H1 (cell line): Measurements from ENCODE around the gene LRCH1. TPM values are rescaled to one million over a fixed set of nuclear protein-coding genes. Genes with fewer than 3 reads are reported as not detected.

ENCODE experiments used
- CTCF ChIA-PET: fragments of 300-600 bp; sonication (Branson Sonifier 250); formaldehyde crosslinking; loops from one replicate; lab custom pipeline; 2021; ENCODE audit not compliant: partially characterized antibody; lab: Charles Lee
- POLR2A ChIA-PET: fragments of 300-600 bp; sonication (Branson Sonifier 250); formaldehyde crosslinking; loops from one replicate; lab custom pipeline; 2021; ENCODE audit warnings: inconsistent platforms; ENCODE audit not compliant: partially characterized antibody; lab: Charles Lee
- DNase-seq, 2 experiments: peaks; one replicate each; pipeline versions ENCODE4 v3.0.0 to v3.0.0-alpha.2; 2010 to 2022; ENCODE audit warnings: low spot score in 2 of 2, low read depth in 1 of 2, mixed read lengths in 1 of 2
- FAIRE-seq: peaks from 2 replicates; lab custom pipeline; 2011; peaks lifted over from hg19 to GRCh38; lab: Jason Lieb, UNC
- H2AFZ ChIP-seq: 2 replicates; pipeline ENCODE4 v1.8.1; 2012; ENCODE audit warnings: low read length, inconsistent platforms
- H2AK5ac ChIP-seq: 2 replicates; pipeline ENCODE4 v1.6.1; 2013; ENCODE audit warnings: low read depth, low read length
- H2BK120ac ChIP-seq: replicated peaks from 2 replicates; pipeline ENCODE3; 2013; ENCODE audit warnings: low read depth, low read length, inconsistent platforms
- H2BK12ac ChIP-seq: 2 replicates; pipeline ENCODE4 v1.6.1; 2013; ENCODE audit warnings: low read depth, low read length
- H2BK15ac ChIP-seq: 2 replicates; pipeline ENCODE4 v1.6.1; 2013; ENCODE audit warnings: low read length
- H2BK20ac ChIP-seq: 2 replicates; pipeline ENCODE4 v1.6.1; 2013; ENCODE audit warnings: low read length
- H2BK5ac ChIP-seq: 2 replicates; pipeline ENCODE4 v1.6.1; 2013; ENCODE audit warnings: low read depth, low read length
- H3K14ac ChIP-seq: 2 replicates; pipeline ENCODE4 v1.6.1; 2013; ENCODE audit warnings: inconsistent platforms; ENCODE audit not compliant: insufficient read length
- H3K18ac ChIP-seq: 2 replicates; pipeline ENCODE4 v1.6.1; 2013; ENCODE audit warnings: low read length; ENCODE audit errors: extremely low read depth
- H3K23ac ChIP-seq: 2 replicates; pipeline ENCODE4 v1.6.1; 2013; ENCODE audit warnings: inconsistent platforms; ENCODE audit not compliant: insufficient read length
- H3K23me2 ChIP-seq: 2 replicates; pipeline ENCODE4 v1.6.1; 2013; ENCODE audit warnings: low read depth, low read length
- H3K27ac ChIP-seq: 2 replicates; pipeline ENCODE4 v1.6.1; 2011; ENCODE audit warnings: low read depth, low read length, inconsistent platforms
- H3K27me3 ChIP-seq, 4 experiments: replicated peaks in 1 of 4; 1 replicate in 1 of 4; 2 replicates in 3 of 4; pipeline versions ENCODE4 v1.6.1 to v1.8.1; 2011 to 2013; ENCODE audit warnings: low read length in 3 of 4, mild to moderate bottlenecking in 3 of 4, inconsistent platforms in 2 of 4, mixed read lengths in 2 of 4, moderate library complexity in 1 of 4; ENCODE audit not compliant: control insufficient read depth in 3 of 4, insufficient read depth in 3 of 4; ENCODE audit errors: extremely low read depth in 1 of 4
- H3K36me3 ChIP-seq, 4 experiments: 2 replicates each; pipeline versions ENCODE4 v1.6.1 to v1.8.1; 2011 to 2013; ENCODE audit warnings: mild to moderate bottlenecking in 4 of 4, low read length in 3 of 4, moderate library complexity in 2 of 4, control low read depth in 1 of 4, inconsistent platforms in 1 of 4; ENCODE audit not compliant: insufficient read depth in 4 of 4, control insufficient read depth in 2 of 4
- H3K4ac ChIP-seq: replicated peaks from 2 replicates; pipeline ENCODE3; 2013; ENCODE audit warnings: low read length, low read depth, mixed read lengths, inconsistent platforms; ENCODE audit not compliant: insufficient read length
- H3K4me1 ChIP-seq, 4 experiments: replicated peaks in 1 of 4; 1 replicate in 1 of 4; 2 replicates in 3 of 4; pipeline versions ENCODE4 v1.6.1 to v1.8.1; 2011 to 2013; ENCODE audit warnings: low read length in 3 of 4, inconsistent platforms in 2 of 4, mixed read lengths in 1 of 4; ENCODE audit not compliant: insufficient read depth in 4 of 4, control insufficient read depth in 3 of 4
- H3K4me2 ChIP-seq, 2 experiments: 2 replicates each; pipeline versions ENCODE4 v1.6.1 to v1.8.1; 2011 to 2013; ENCODE audit warnings: low read depth in 2 of 2, low read length in 2 of 2, control low read depth in 1 of 2, inconsistent platforms in 1 of 2, mild to moderate bottlenecking in 1 of 2; ENCODE audit not compliant: insufficient read depth in 1 of 2
- H3K4me3 ChIP-seq, 4 experiments: fragments of 200-600, 300-600 bp in 1 of 4; sonication (generic), shearing (Covaris generic), sonication (Bioruptor Twin) in 1 of 4; 2 replicates each; pipeline versions ENCODE4 v1.5.1 to v1.8.1; 2011 to 2016; ENCODE audit warnings: low read length in 4 of 4, low read depth in 3 of 4, control low read depth in 2 of 4, inconsistent platforms in 2 of 4, mild to moderate bottlenecking in 2 of 4, mixed read lengths in 1 of 4, moderate library complexity in 1 of 4; ENCODE audit not compliant: insufficient read depth in 2 of 4; ENCODE audit errors: extremely low read depth in 1 of 4
- H3K56ac ChIP-seq: replicated peaks from 2 replicates; pipeline ENCODE3; 2013; ENCODE audit warnings: low read depth, mild to moderate bottlenecking, mixed read lengths, low read length, inconsistent platforms; ENCODE audit not compliant: insufficient read length
- H3K79me1 ChIP-seq: 2 replicates; pipeline ENCODE4 v1.6.1; 2013; ENCODE audit warnings: low read depth, low read length, control low read depth
- H3K79me2 ChIP-seq, 2 experiments: 2 replicates each; pipeline versions ENCODE4 v1.6.1 to v1.8.1; 2012 to 2013; ENCODE audit warnings: low read length in 2 of 2, mild to moderate bottlenecking in 2 of 2, inconsistent platforms in 1 of 2; ENCODE audit not compliant: insufficient read depth in 2 of 2, control insufficient read depth in 1 of 2
- H3K9ac ChIP-seq, 4 experiments: replicated peaks in 1 of 4; 1 replicate in 1 of 4; 2 replicates in 3 of 4; pipeline versions ENCODE4 v1.6.1 to v1.8.1; 2011 to 2013; ENCODE audit warnings: low read depth in 3 of 4, low read length in 3 of 4, control low read depth in 2 of 4, mild to moderate bottlenecking in 2 of 4, moderate library complexity in 2 of 4, inconsistent platforms in 1 of 4; ENCODE audit errors: extremely low read depth in 1 of 4
- H3K9me3 ChIP-seq, 2 experiments: 2 replicates each; pipeline versions ENCODE4 v1.6.1 to v1.8.1; 2012 to 2013; ENCODE audit warnings: mild to moderate bottlenecking in 2 of 2, moderate library complexity in 2 of 2, control low read depth in 1 of 2, inconsistent platforms in 1 of 2, low read depth in 1 of 2, low read length in 1 of 2, mixed read lengths in 1 of 2; ENCODE audit not compliant: insufficient read depth in 2 of 2
- H4K20me1 ChIP-seq, 2 experiments: replicated peaks in 1 of 2; 2 replicates each; pipeline versions ENCODE3 to v1.8.1; 2011 to 2013; ENCODE audit warnings: inconsistent platforms in 2 of 2, low read length in 2 of 2, mild to moderate bottlenecking in 1 of 2; ENCODE audit not compliant: insufficient read depth in 2 of 2, control insufficient read depth in 1 of 2
- H4K5ac ChIP-seq: 2 replicates; pipeline ENCODE4 v1.6.1; 2013; ENCODE audit warnings: low read length, low read depth, mixed read lengths, inconsistent platforms; ENCODE audit not compliant: insufficient read length
- H4K8ac ChIP-seq: 2 replicates; pipeline ENCODE4 v1.8.0; 2013; ENCODE audit warnings: mild to moderate bottlenecking, moderate library complexity, low read length, inconsistent platforms; ENCODE audit not compliant: insufficient read depth; ENCODE audit errors: extremely low read depth
- H4K91ac ChIP-seq: replicated peaks from 2 replicates; pipeline ENCODE3; 2013; ENCODE audit warnings: low read length, mixed read lengths, inconsistent platforms; ENCODE audit not compliant: insufficient read length
- ASH2L ChIP-seq: fragments of 200-600, 300-600 bp; sonication (generic); IDR thresholded peaks from one replicate; pipeline ENCODE4 v1.7.1; 2017; ENCODE audit warnings: low read length
- BACH1 ChIP-seq: IDR thresholded peaks from 2 replicates; pipeline ENCODE4 v1.6.1; 2012; ENCODE audit warnings: low read length, improper control_type of control experiment
- BCL11A ChIP-seq, 2 experiments: IDR thresholded peaks; one replicate each; pipeline ENCODE4 v1.6.1; 2011; ENCODE audit warnings: low read depth in 2 of 2, low read length in 2 of 2, mild to moderate bottlenecking in 2 of 2
- BRCA1 ChIP-seq: IDR thresholded peaks from 2 replicates; pipeline ENCODE4 v1.6.1; 2012; ENCODE audit warnings: low read depth, low read length, improper control_type of control experiment
- CEBPB ChIP-seq: IDR thresholded peaks from 2 replicates; pipeline ENCODE4 v1.6.1; 2012; ENCODE audit warnings: low read depth, low read length
- EZH2 ChIP-seq: fragments of 200-600 bp; sonication (generic); IDR thresholded peaks from 2 replicates; pipeline ENCODE4 v1.7.1; 2012; ENCODE audit warnings: low read depth, mild to moderate bottlenecking, moderate library complexity, low read length, inconsistent platforms; ENCODE audit not compliant: severe bottlenecking
- KDM5A ChIP-seq: fragments of 200-600 bp; IDR thresholded peaks from 2 replicates; pipeline ENCODE4 v1.7.1; 2012; ENCODE audit warnings: mild to moderate bottlenecking, low read length, inconsistent platforms, mixed read lengths
- MAFK ChIP-seq: IDR thresholded peaks from 2 replicates; pipeline ENCODE4 v1.6.1; 2012; ENCODE audit warnings: low read depth, mild to moderate bottlenecking, improper control_type of control experiment, low read length
- NANOG ChIP-seq: IDR thresholded peaks from 2 replicates; pipeline ENCODE4 v1.6.1; 2011; ENCODE audit warnings: low read length, low read depth, mild to moderate bottlenecking, inconsistent platforms; ENCODE audit not compliant: insufficient read depth, poor library complexity, severe bottlenecking
- POLR2A ChIP-seq, 2 experiments: IDR thresholded peaks; 1 replicate in 1 of 2; 2 replicates in 1 of 2; pipeline ENCODE4 v1.6.1; 2011; ENCODE audit warnings: low read depth in 2 of 2, low read length in 2 of 2, mild to moderate bottlenecking in 2 of 2; ENCODE audit errors: control extremely low read depth in 1 of 2
- POU5F1 ChIP-seq: IDR thresholded peaks from 2 replicates; pipeline ENCODE4 v1.6.1; 2011; ENCODE audit warnings: low read depth, mild to moderate bottlenecking, low read length, moderate library complexity
- RFX5 ChIP-seq: IDR thresholded peaks from 2 replicates; pipeline ENCODE4 v1.6.1; 2011; ENCODE audit warnings: low read depth, low read length, improper control_type of control experiment, borderline replicate concordance
- SP1 ChIP-seq: IDR thresholded peaks from 2 replicates; pipeline ENCODE4 v1.6.1; 2011; ENCODE audit warnings: low read depth, low read length
- SP4 ChIP-seq: IDR thresholded peaks from 2 replicates; pipeline ENCODE4 v1.6.1; 2012; ENCODE audit warnings: low read length, inconsistent platforms
- TCF12 ChIP-seq: IDR thresholded peaks from 2 replicates; pipeline ENCODE4 v1.6.1; 2011; ENCODE audit warnings: low read depth, mild to moderate bottlenecking, low read length
- TEAD4 ChIP-seq: IDR thresholded peaks from 2 replicates; pipeline ENCODE4 v1.6.1; 2012; ENCODE audit warnings: low read depth, low read length, inconsistent platforms, mixed read lengths
- YY1 ChIP-seq: IDR thresholded peaks from 2 replicates; pipeline ENCODE4 v1.6.1; 2011; ENCODE audit warnings: low read depth, mild to moderate bottlenecking, low read length
- WGBS, 2 experiments: shearing (Covaris generic) in 1 of 2; methylation state at CpG; one replicate each; pipeline versions ENCODE4 v1.1.6 to v1.1.7; 2013 to 2015; ENCODE audit warnings: low lambda C conversion rate in 2 of 2, mixed read lengths in 2 of 2, inconsistent platforms in 1 of 2, low coverage in 1 of 2, missing lambda C conversion rate in 1 of 2; ENCODE audit not compliant: insufficient replicate concordance in 2 of 2, insufficient coverage in 1 of 2, insufficient read length in 1 of 2; ENCODE audit errors: extremely low coverage in 1 of 2, missing lambda C conversion rate in 1 of 2; 5-methylcytosine and 5-hydroxymethylcytosine counted together
- polyA plus RNA-seq, 7 experiments: library from polyadenylated mRNA; depleted of rRNA in 3 of 7; stranded (reverse) in 5 of 7; unstranded in 2 of 7; fragments of >200 nt in 5 of 7; fragments of 200-250 nt in 2 of 7; gene quantifications; 1 replicate in 5 of 7; 2 replicates in 1 of 7; 4 replicates in 1 of 7; pipeline versions ENCODE4 v1.2.1 to v1.2.3, GENCODE V29; 2011 to 2013; ENCODE audit warnings: missing spikeins in 2 of 7, mixed read lengths in 2 of 7
- total RNA-seq: library from RNA; stranded (reverse); fragmentation: NEBNext Ultra II Directional; extraction: Animal tissue kit (Norgen Biotek cat#: 25700); gene quantifications from 2 replicates; pipeline ENCODE4 v1.2.1, GENCODE V29; 2021

The LRCH1 gene
- total and polyA plus RNA-seq, 2 of the 8 experiments (the other 6 are each of a cell fraction or from before 2014, with no cell fraction given) = 3.0 to 10.1 TPM

GRCh38 chr13:46504036-46504435 is 48.9 kb upstream of the LRCH1 start:
- H3K18ac ChIP-seq = no peak overlapping the region
- no peak overlapping the region for H2BK12ac ChIP-seq
- no peak for DNase-seq
- FAIRE-seq = no peak
- H3K4ac ChIP-seq = no peak overlapping the region
- no peak overlapping the region for H4K8ac ChIP-seq
- H3K9ac ChIP-seq = no peak overlapping the region
- no peak overlapping the region for H2AFZ ChIP-seq
- no peak overlapping the region for H2BK5ac ChIP-seq
- H2BK120ac ChIP-seq = no peak overlapping the region
- H4K5ac ChIP-seq = no peak overlapping the region
- no peak overlapping the region for H3K4me3 ChIP-seq
- CTCF ChIA-PET = no interaction called here
- no peaks in the 10 kb centered on the region for H3K23me2 ChIP-seq
- H3K23ac ChIP-seq = no peak overlapping the region
- H3K27me3 ChIP-seq = no peaks in the 10 kb centered on the region
- TF ChIP-seq KDM5A (no peak), CEBPB (no peak), POU5F1 (no peak), BCL11A (IDR thresholded peaks at IDR 0.05; ENCODE audit: low read depth in 2 of 2, low read length in 2 of 2) (no peak), BRCA1 (no peak), SP4 (no peak), TEAD4 (no peak), RFX5 (no peak), BACH1 (no peak), SP1 (no peak), POLR2A (IDR thresholded peaks at IDR 0.05; ENCODE audit: control extremely low read depth in 1 of 2, low read depth in 2 of 2, low read length in 2 of 2) (no peak), NANOG (no peak), YY1 (no peak), EZH2 (no peak), MAFK (no peak), TCF12 (no peak), ASH2L (no peak)
- no peaks in the 10 kb centered on the region for H3K9me3 ChIP-seq
- H4K91ac ChIP-seq = no peak overlapping the region
- H2AK5ac ChIP-seq = no peak overlapping the region
- no peak overlapping the region for H3K14ac ChIP-seq
- H3K79me1 ChIP-seq = no peaks in the 10 kb centered on the region
- POLR2A ChIA-PET = no interaction called here
- no peaks in the 10 kb centered on the region for H3K79me2 ChIP-seq
- WGBS, 2 experiments = 89% methylated on average over 2 of the region's 2 CpGs; no CpG with 5 or more reads in 1 of the 2 experiments
- no peak overlapping the region for H3K56ac ChIP-seq
- no peak overlapping the region for H3K27ac ChIP-seq
- H4K20me1 ChIP-seq = no peaks in the 10 kb centered on the region
- H2BK20ac ChIP-seq = no peak overlapping the region
- no peaks in the 10 kb centered on the region for H3K4me1 ChIP-seq
- H3K4me2 ChIP-seq = no peak overlapping the region
- H2BK15ac ChIP-seq = no peak overlapping the region
- H3K36me3 ChIP-seq = no peaks in the 10 kb centered on the region
